Hematopoietic multipotent progenitor cell treated with erythropoietin and hydrocortisone succinate and interleukin-3 and kit ligand, for 17 days (in vitro differentiated cells): ENCODE data around the gene LRR1.
"Not testable (repeated sequence)": the region's sequence is repeated elsewhere in the genome, so short reads cannot be mapped to it uniquely, and the experiment has no call there.

ENCODE experiments used
- DNase-seq: peaks from one replicate; pipeline ENCODE4 v3.0.0-alpha.2; 2015; ENCODE audit warnings: low spot score

The LRR1 gene

GRCh38 chr14:49585803-49586672 lies 12.7 kb upstream of the LRR1 start, which contains the start of gene RPS29:
Gene RPS29, minus strand, starts transcription at chr14:49586380. Its CDS starts 34 bp downstream, at chr14:49586346.
- peak; percentile 100 for DNase-seq

GRCh38 chr14:49586673-49587460 lies 11.9 kb upstream of the LRR1 start:
- DNase-seq, result peak; percentile 94

GRCh38 chr14:49589387-49589786 lies 9.4 kb upstream of the LRR1 start:
- no peak for DNase-seq

- DNase-seq, result no peak
Observed at GRCh38 chr14:49593016-49593415, 5.7 kb upstream of the LRR1 start.

- DNase-seq, result peak; percentile 69
Observed at GRCh38 chr14:49594347-49595091, 4.2 kb upstream of the LRR1 start.

- DNase-seq, result no peak
Observed at GRCh38 chr14:49598189-49598484, 603 bp upstream of the LRR1 start.

GRCh38 chr14:49607583-49607982 lies 8.8 kb downstream of the LRR1 start:
- DNase-seq, result no peak

GRCh38 chr14:49612251-49612650 lies 13.5 kb downstream of the LRR1 start:
- no peak for DNase-seq

GRCh38 chr14:49612671-49613070 lies 13.9 kb downstream of the LRR1 start:
- DNase-seq, result no peak

- peak; percentile 23 for DNase-seq
Observed at GRCh38 chr14:49614196-49614595, 15.5 kb downstream of the LRR1 start.

GRCh38 chr14:49615776-49616175 lies 17.0 kb downstream of the LRR1 start:
- DNase-seq, result peak; percentile 32

GRCh38 chr14:49617852-49618519 lies 19.2 kb downstream of the LRR1 start:
- no peak for DNase-seq

- not testable (repeated sequence) for DNase-seq
Observed at GRCh38 chr14:49619273-49619672, 20.5 kb downstream of the LRR1 start.

- DNase-seq, result no peak
Observed at GRCh38 chr14:49619730-49620129, 21.0 kb downstream of the LRR1 start.

- peak; percentile 97 for DNase-seq
Observed at GRCh38 chr14:49620182-49621113, 21.7 kb downstream of the LRR1 start, which contains the start of the genes MGAT2 and RPL36AL. Gene MGAT2, plus strand, starts transcription at chr14:49620799. Its CDS starts 470 bp downstream, at chr14:49621269. Gene RPL36AL, minus strand, starts transcription at chr14:49620626. Its CDS starts 1,522 bp downstream, at chr14:49619104.

GRCh38 chr14:49621114-49621881 lies 22.6 kb downstream of the LRR1 start:
- peak; percentile 33 for DNase-seq

- DNase-seq, result peak; percentile 18
Observed at GRCh38 chr14:49622022-49622607, 23.4 kb downstream of the LRR1 start.

- no peak for DNase-seq
Observed at GRCh38 chr14:49623387-49623786, 24.6 kb downstream of the LRR1 start.
